NB4 (cell line): ENCODE data around the gene ADH4.

ENCODE experiments used
- DNase-seq: peaks from one replicate; pipeline ENCODE4 v3.0.0; 2010; ENCODE audit warnings: low read depth
- H3K4me3 ChIP-seq: one replicate; pipeline ENCODE4 v1.5.1; 2011; ENCODE audit warnings: mild to moderate bottlenecking, low read depth, low read length, moderate library complexity
- CTCF ChIP-seq: IDR thresholded peaks from one replicate; pipeline ENCODE4 v1.5.1; 2012; ENCODE audit warnings: low read depth, low read length
- MAX ChIP-seq: IDR thresholded peaks from 2 replicates; pipeline ENCODE4 v1.6.1; 2011; ENCODE audit warnings: low read depth, low read length
- MYC ChIP-seq: IDR thresholded peaks from 2 replicates; pipeline ENCODE4 v1.6.1; 2011; ENCODE audit warnings: low read depth, low read length
- POLR2A ChIP-seq: IDR thresholded peaks from 2 replicates; pipeline ENCODE4 v1.6.1; 2011; ENCODE audit warnings: mild to moderate bottlenecking; ENCODE audit not compliant: insufficient read length; ENCODE audit errors: extremely low read depth

The ADH4 gene

GRCh38 chr4:99157478-99157935 is 13.4 kb upstream of the ADH4 start:
- H3K4me3 ChIP-seq: no peak overlapping the region
- TF ChIP-seq MYC (no peak), CTCF (no peak), POLR2A (no peak), MAX (no peak)
- DNase-seq: no peak

- no peak overlapping the region for H3K4me3 ChIP-seq
- TF ChIP-seq CTCF (no peak), MAX (no peak), POLR2A (no peak), MYC (no peak)
- no peak for DNase-seq
Observed at GRCh38 chr4:99156992-99157391, 12.9 kb upstream of the ADH4 start.

GRCh38 chr4:99154658-99155342 is 10.7 kb upstream of the ADH4 start:
- H3K4me3 ChIP-seq: no peak overlapping the region
- DNase-seq: no peak
- TF ChIP-seq CTCF (no peak), POLR2A (no peak), MYC (no peak), MAX (no peak)

GRCh38 chr4:99151995-99152394 is 7.9 kb upstream of the ADH4 start:
- no peak for DNase-seq
- TF ChIP-seq MYC: no peak
- no peak for TF ChIP-seq POLR2A
- no peak for TF ChIP-seq CTCF
- no peak for TF ChIP-seq MAX
- H3K4me3 ChIP-seq: no peak overlapping the region

- no peak for DNase-seq
- TF ChIP-seq CTCF: no peak
- TF ChIP-seq MAX: no peak
- no peak for TF ChIP-seq MYC
- no peak for TF ChIP-seq POLR2A
- H3K4me3 ChIP-seq: no peak overlapping the region
Observed at GRCh38 chr4:99151452-99151851, 7.4 kb upstream of the ADH4 start.
